MCF 10A (cell line): ENCODE data around the gene COX19. TPM values are rescaled to one million over a fixed set of nuclear protein-coding genes. Genes with fewer than 3 reads are reported as not detected.
A peak's percentile ranks its signal among the peaks of the same experiment; 100 is the strongest.
"Not testable (repeated sequence)": the region's sequence is repeated elsewhere in the genome, so short reads cannot be mapped to it uniquely, and the experiment has no call there.

Experiments used
- BruUV-seq: library from RNA; stranded (reverse); fragments of 400-500 nt; replicated peaks from 2 replicates; lab custom pipeline; 2021; lab: Mats Ljungman, UMichigan
- CTCF ChIA-PET: fragments of 300-600 bp; sonication (Branson Sonifier 250); formaldehyde crosslinking; extraction: SDS; loops from one replicate; lab custom pipeline; 2021; ENCODE audit warnings: antibody characterized with exemption, inconsistent platforms; lab: Yijun Ruan, JAX
- POLR2A ChIA-PET: fragments of 300-600, 350-650 bp; sonication (Branson Sonifier 250); formaldehyde crosslinking; extraction: SDS; loops from one replicate; lab custom pipeline; 2020; ENCODE audit warnings: antibody characterized with exemption, inconsistent platforms; lab: Yijun Ruan, JAX
- DNase-seq: peaks from one replicate; pipeline ENCODE4 v3.0.0-alpha.2; 2018; ENCODE audit not compliant: unreplicated experiment
- H3K27ac Mint-ChIP-seq: one replicate; pipeline ENCODE4 v1.8.0; 2022; ENCODE audit warnings: mild to moderate bottlenecking, low read depth, mixed read lengths; ENCODE audit not compliant: unreplicated experiment
- H3K27me3 Mint-ChIP-seq: one replicate; pipeline ENCODE4 v1.8.0; 2022; ENCODE audit warnings: mixed read lengths; ENCODE audit not compliant: insufficient read depth, unreplicated experiment
- H3K36me3 Mint-ChIP-seq: one replicate; pipeline ENCODE4 v1.8.0; 2022; ENCODE audit warnings: mild to moderate bottlenecking, moderate library complexity, mixed read lengths; ENCODE audit not compliant: insufficient read depth, unreplicated experiment
- H3K4me1 Mint-ChIP-seq: one replicate; pipeline ENCODE4 v1.8.0; 2022; ENCODE audit warnings: mixed read lengths; ENCODE audit not compliant: insufficient read depth, unreplicated experiment
- H3K4me3 Mint-ChIP-seq: one replicate; pipeline ENCODE4 v1.8.0; 2022; ENCODE audit warnings: mild to moderate bottlenecking, moderate library complexity, mixed read lengths; ENCODE audit not compliant: unreplicated experiment
- H3K9me3 Mint-ChIP-seq: one replicate; pipeline ENCODE4 v1.8.0; 2022; ENCODE audit warnings: mixed read lengths; ENCODE audit not compliant: unreplicated experiment
- intact Hi-C: fragments of 100-400 bp; cut with micrococcal nuclease; formaldehyde crosslinking; loops from 2 replicates; pipeline ENCODE4 v1.14.1; 2022
- total RNA-seq: library from RNA; stranded (reverse); gene quantifications from 2 replicates; pipeline ENCODE4 v1.2.3, GENCODE V29; 2022
- TF ChIP-seq, protein P1 (sequence below): fragments of 200-600 bp; IDR thresholded peaks from one replicate; pipeline ENCODE4 v1.8.0; 2022; ENCODE audit warnings: antibody characterized with exemption, mild to moderate bottlenecking; ENCODE audit not compliant: unreplicated experiment

Gene COX19
- total RNA-seq, 1 experiment from 2014 or later: 16.5 TPM

GRCh38 chr7:1005303-1005702 lies 30.0 kb upstream of the COX19 start:
- CTCF ChIA-PET: interaction anchor here (0.6 to 1.1 kb wide), 2 partner anchors 10 to 153 kb away, joined by 3 to 4 read pairs; no protein-coding TSS in a partner anchor
- H3K4me1 Mint-ChIP-seq: no peaks in the 10 kb centered on the region
- DNase-seq: no peak

GRCh38 chr7:1004018-1004852 lies 28.9 kb upstream of the COX19 start:
- peaks cover 15% of the 10 kb centered on the region for H3K36me3 Mint-ChIP-seq
- intact Hi-C loops: no loop called here
- ChIA-PET CTCF (interaction anchor here (1.1 kb wide), 1 partner anchor 154 kb away, joined by 3 read pairs; no protein-coding TSS in a partner anchor), POLR2A (no interaction called here)
- DNase-seq: no peak
- no TSS peak for BruUV-seq
- no peaks in the 10 kb centered on the region for H3K4me1 Mint-ChIP-seq
- TF ChIP-seq, protein P1, sequence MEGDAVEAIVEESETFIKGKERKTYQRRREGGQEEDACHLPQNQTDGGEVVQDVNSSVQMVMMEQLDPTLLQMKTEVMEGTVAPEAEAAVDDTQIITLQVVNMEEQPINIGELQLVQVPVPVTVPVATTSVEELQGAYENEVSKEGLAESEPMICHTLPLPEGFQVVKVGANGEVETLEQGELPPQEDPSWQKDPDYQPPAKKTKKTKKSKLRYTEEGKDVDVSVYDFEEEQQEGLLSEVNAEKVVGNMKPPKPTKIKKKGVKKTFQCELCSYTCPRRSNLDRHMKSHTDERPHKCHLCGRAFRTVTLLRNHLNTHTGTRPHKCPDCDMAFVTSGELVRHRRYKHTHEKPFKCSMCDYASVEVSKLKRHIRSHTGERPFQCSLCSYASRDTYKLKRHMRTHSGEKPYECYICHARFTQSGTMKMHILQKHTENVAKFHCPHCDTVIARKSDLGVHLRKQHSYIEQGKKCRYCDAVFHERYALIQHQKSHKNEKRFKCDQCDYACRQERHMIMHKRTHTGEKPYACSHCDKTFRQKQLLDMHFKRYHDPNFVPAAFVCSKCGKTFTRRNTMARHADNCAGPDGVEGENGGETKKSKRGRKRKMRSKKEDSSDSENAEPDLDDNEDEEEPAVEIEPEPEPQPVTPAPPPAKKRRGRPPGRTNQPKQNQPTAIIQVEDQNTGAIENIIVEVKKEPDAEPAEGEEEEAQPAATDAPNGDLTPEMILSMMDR: no peak
- no peak overlapping the region for H3K27ac Mint-ChIP-seq
- no peak overlapping the region for H3K4me3 Mint-ChIP-seq
- no peaks in the 10 kb centered on the region for H3K9me3 Mint-ChIP-seq
- H3K27me3 Mint-ChIP-seq: no peaks in the 10 kb centered on the region

More at GRCh38 chr7:1005303-1005702, 30.0 kb upstream of the COX19 start:
- Mint-ChIP-seq H3K4me3 (no peak overlapping the region), H3K36me3 (peaks cover 14% of the 10 kb centered on the region), H3K27ac (no peak overlapping the region), H3K9me3 (no peaks in the 10 kb centered on the region), H3K27me3 (no peaks in the 10 kb centered on the region)
- TF ChIP-seq, protein P1: no peak
- no TSS peak for BruUV-seq
- intact Hi-C loops: no loop called here
- POLR2A ChIA-PET: no interaction called here

DNA sequence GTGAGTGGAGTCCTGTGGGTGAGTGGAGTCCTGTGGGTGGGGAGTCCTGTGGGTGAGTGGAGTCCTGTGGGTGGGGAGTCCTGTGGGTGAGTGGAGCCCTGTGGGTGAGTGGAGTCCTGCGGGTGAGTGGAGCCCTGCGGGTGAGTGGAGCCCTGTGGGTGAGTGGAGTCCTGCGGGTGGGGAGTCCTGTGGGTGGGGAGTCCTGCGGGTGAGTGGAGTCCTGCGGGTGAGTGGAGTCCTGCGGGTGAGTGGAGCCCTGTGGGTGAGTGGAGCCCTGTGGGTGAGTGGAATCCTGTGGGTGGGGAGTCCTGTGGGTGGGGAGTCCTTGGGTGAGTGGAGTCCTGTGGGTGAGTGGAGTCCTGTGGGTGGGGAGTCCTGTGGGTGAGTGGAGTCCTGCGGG lies 27.1 kb upstream of the COX19 start:
- H3K36me3 Mint-ChIP-seq: peaks cover 22% of the 10 kb centered on the region
- H3K4me3 Mint-ChIP-seq, intact Hi-C loops, DNase-seq, BruUV-seq, POLR2A ChIA-PET, CTCF ChIA-PET, H3K4me1 Mint-ChIP-seq, H3K27ac Mint-ChIP-seq, H3K9me3 Mint-ChIP-seq, H3K27me3 Mint-ChIP-seq: not testable (repeated sequence)

GRCh38 chr7:1002026-1002425 lies 26.7 kb upstream of the COX19 start:
- CTCF ChIA-PET, H3K9me3 Mint-ChIP-seq, POLR2A ChIA-PET, DNase-seq, H3K4me1 Mint-ChIP-seq, H3K27ac Mint-ChIP-seq, H3K27me3 Mint-ChIP-seq, H3K4me3 Mint-ChIP-seq, intact Hi-C loops, BruUV-seq: not testable (repeated sequence)
- peaks cover 23% of the 10 kb centered on the region for H3K36me3 Mint-ChIP-seq

DNA sequence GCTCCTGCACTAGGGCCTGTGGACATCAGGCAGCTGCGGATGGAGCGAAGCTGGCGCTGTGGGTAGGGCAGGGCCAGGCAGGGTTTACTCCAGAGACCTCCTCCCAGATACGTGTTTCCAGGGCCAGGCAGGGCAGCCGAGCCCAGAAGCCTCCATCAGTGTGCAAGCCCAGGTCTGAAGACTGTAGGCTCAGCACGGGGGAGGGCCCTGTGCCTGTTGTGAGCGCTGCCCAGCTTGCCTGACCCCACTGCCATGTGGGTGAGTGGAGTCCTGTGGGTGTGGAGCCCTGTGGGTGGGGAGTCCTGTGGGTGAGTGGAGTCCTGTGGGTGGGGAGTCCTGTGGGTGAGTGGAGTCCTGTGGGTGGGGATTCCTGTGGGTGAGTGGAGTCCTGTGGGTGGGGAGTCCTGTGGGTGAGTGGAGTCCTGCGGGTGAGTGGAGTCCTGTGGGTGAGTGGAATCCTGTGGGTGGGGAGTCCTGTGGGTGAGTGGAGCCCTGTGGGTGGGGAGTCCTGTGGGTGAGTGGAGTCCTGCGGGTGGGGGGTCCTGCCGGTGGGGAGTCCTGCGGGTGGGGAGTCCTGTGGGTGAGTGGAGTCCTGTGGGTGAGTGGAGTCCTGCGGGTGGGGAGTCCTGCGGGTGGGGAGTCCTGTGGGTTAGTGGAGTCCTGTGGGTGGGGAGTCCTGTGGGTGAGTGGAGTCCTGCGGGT lies 25.9 kb upstream of the COX19 start:
- DNase-seq, POLR2A ChIA-PET: not testable (repeated sequence)

More for the DNA sequence above, 25.9 kb upstream of the COX19 start:
- BruUV-seq, H3K9me3 Mint-ChIP-seq, H3K27me3 Mint-ChIP-seq, H3K4me3 Mint-ChIP-seq, intact Hi-C loops, CTCF ChIA-PET, H3K4me1 Mint-ChIP-seq: not testable (repeated sequence)
- H3K36me3 Mint-ChIP-seq: peaks cover 27% of the 10 kb centered on the region
- peak overlapping the region; percentile 71 for H3K27ac Mint-ChIP-seq
